Cerebellar nuclear complex (tissue), 1 donor: ENCODE measurements around the gene LIPI.
"Not testable (repeated sequence)": the region's sequence is repeated elsewhere in the genome, so short reads cannot be mapped to it uniquely, and the experiment has no call there.

Source experiments
- DNase-seq, 2 experiments: peaks; one replicate each; lab custom pipeline; 2025; lab: John Stamatoyannopoulos, UW

LIPI gene

DNA sequence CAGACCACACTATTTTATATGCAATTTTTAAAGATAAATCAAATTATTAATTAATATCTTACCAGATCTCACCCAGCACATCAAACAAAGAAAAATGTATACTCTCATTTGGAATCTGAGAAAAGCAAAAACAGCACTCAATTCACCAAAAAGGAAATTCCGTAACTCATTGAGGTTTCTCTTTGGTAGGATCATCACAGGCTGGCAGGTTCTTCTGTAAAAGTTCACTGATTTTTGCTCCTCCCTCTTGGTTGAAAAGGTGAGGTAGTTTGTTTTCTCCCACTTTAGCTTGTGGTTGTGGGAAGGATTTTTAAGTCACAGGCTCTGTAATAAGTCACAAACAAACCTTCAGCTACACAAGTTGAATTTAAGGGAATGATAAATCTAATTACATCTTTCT lies at the start of gene LIPI:
Gene LIPI, minus strand, starts transcription at position 218 of the 400 bp plus-strand sequence. Its CDS starts 110 bp downstream, at position 108.
- DNase-seq = no peak

DNA sequence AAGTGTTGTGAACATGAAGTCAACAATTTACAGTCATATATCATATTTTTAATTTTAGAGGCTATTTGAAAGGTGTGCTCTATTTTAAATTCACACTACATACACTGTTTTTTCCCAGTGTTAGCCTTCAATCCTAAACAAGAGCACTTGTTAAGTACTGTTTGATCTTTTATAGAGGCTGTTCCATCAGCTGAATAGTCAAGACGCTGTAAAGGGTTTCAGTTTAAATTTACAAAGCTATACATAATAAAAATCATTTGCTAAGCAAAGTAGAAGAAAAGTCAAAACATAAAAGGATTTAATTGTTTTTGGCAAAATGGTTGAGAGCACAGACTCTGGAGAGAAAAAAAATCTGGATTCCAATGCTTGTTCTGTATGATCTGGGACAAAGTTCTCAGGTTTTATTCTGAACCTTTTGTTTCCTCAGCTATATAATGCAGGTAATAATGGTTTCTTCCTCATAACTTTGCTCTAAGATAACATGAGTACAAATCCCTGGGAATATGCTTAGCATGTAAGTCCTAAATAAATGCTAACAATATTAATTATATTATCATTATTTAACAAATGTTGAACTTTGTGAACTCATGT lies 49.5 kb upstream of the LIPI start:
- no peak for DNase-seq

DNA sequence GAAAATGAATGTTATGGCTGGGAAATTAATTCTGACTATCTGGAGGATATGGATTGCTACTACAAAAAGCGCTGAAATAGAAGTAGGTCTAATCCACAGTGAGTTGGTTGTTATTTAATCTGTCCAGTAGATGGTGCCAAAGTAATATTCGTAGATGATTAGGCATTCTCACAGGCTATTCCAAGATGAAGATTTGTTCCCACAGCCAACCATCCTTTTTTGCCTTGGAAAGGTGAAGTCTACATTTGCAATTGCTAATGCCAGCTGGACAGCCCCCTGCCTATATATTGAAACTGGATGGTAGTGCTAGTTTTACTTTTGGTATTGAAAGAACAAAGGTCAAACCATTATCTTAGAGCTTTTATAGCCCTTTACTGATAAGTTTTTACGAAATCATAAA lies 49.0 kb upstream of the LIPI start:
- DNase-seq = peak in 1 of 2 experiments; percentile 4

DNA sequence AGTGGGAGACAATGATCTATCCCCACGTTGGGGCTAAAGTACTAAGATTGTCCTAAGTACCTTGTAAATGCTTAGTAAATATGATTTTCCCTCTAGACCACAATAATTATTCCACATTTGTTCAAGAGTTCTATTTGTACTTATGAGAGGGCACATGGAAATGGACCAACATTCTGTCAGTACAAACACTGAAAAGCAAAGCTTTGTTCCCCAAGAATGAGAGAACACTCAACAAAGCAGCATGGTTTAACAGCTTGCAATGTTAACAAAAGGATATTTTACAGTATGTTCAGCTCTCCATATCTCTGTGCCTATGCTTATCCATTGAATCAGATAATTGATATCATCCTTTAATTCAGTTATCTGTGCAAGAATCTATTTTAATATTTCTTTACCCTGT lies 40.6 kb upstream of the LIPI start:
- DNase-seq = no peak

DNA sequence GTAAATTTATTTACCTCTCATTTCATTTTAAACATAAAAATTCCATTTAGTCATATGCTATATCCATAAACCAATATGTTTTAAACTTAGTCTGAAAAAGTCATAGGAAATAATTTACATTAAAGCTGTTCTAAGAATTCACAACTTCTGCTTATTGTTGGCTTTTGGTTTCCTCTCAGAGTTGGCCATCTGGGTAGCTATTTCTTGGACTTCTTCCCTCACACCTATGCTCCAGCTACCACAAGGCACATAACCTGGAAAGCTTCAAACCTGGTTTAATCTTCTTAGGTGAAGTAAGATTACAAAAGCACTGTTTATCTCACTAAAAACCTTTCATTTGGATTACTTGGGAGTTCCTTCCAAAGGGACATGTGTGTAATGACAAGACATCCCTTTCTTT lies 35.0 kb upstream of the LIPI start:
- no peak for DNase-seq

DNA sequence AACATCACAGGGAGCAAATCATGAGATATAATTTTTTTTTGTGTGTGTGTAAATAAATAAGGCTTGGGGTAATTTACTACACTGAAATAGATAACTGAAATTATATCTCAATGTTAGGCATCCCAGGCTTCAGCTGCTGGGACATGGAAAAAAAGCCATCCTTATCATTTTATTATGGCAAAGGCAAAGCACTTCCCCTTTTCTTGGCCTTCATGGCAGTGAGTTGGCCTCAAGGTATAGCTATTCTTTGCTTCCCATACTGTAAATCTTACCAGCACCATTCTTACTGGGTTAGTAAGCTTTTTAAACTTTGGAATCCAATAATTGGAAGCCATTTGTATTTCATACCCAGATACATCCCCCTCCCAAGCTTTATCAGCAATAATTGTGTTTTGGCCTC lies 34.2 kb upstream of the LIPI start:
- no peak for DNase-seq

DNA sequence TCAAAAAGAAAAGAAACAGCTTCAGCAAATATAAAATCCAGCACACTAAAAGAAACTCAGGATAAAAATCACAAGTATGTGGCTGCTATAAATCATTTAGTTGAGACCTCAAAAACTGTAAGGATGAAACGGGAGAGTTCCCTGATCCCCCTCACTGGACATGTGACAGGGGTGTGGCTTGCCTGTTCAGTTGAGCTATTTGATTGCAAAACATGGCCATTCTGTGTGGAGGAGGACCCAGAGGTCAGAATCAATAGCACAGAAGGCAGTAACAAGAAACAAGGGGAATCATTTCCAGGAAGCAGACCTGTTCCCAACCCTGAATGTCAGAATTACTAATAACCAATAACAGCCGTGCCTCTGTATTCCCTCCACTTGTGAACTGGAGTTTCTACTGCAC lies 33.1 kb upstream of the LIPI start:
- no peak for DNase-seq

DNA sequence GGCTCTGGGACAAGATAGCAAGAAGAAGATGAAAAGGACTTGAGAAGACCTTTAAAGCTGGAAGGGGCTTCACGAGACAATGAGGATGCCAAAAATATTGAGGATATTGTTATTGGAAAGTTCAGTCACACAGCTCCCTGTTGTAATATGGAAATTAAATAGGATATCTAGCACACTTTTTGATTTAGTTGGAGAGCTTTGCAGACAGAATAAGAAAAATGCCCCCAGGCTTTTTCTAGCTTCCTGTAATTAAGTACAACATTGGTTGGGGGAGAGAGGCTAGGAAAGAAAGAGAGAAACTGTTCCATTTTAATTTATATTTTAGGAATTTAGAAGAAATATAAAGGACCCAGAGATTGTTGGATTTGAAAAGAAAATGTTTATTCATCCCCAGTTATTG lies 32.7 kb upstream of the LIPI start:
- DNase-seq = no peak

DNA sequence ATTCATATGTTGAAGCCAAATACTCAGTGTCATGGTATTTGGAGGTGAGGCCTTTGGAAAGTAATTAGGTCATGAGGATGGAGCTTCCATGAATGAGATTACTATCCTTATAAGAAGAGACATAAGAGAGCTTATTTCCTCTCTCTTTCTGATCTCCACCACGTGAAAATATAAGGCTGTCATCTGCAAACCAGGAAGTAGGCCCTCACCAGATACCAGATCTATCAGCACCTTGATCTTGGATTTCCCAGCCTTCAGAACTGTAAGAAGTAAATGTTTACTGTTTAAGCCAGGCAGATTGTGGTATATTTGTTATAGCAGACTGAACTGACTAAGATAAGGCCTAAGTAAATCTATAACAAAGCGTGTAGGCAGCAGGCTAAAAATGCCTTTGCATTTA lies 30.5 kb upstream of the LIPI start:
- no peak for DNase-seq

DNA sequence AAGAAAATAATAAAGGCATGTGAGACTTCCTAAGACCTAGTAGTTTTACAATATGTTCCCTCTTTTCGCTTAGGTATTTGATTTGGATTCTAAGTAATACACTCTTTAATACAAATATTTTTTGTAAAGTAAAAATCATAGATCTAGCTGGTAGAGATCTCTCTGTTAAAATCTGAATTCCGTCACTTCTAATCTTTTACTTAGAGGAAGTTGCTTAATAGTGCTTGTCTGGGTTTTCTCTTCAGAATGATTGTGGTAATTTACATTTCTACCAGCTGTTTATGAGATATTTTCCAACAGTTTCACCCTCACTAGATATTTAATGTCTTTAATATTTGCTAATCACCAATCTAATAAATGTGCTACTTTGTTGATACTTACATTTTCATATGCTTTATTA lies 28.5 kb upstream of the LIPI start:
- no peak for DNase-seq

DNA sequence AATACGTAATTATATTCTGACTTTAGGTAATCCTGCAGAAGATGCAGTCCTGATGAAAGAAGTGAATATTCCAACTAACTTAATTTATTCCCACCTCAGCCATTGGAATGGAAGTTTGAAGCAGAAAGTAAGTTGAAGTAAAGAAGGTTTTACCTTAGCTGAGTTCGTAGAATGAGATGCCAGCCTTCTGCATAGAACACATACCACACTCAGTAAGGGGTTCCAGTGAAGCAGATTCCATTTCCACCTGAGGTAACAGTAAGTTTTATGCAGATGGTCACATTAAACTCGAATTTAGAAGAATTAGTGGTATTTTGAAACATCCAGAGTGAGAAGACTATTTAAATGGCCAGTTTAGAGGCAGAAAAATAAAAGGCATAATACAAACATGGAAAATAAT lies 25.4 kb upstream of the LIPI start:
- no peak for DNase-seq

DNA sequence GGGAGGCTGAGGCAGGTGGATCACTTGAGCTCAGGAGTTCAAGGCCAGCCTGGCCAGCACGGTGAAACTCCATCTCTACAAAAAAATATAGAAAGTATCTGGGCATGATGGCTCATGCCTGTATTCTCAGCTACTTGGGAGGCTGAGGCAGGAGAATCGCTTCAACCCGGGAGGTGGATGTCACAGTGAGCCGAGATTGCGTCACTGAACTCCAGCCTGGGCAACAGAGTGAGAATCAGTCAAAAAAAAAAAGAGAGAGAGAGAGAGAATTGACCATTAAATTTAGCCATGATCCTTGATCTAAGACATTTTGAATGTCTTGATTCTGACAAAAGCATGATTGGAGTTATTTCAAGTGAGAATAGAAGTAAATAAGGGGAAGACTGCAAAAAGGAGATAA lies 24.3 kb upstream of the LIPI start:
- no peak for DNase-seq

DNA sequence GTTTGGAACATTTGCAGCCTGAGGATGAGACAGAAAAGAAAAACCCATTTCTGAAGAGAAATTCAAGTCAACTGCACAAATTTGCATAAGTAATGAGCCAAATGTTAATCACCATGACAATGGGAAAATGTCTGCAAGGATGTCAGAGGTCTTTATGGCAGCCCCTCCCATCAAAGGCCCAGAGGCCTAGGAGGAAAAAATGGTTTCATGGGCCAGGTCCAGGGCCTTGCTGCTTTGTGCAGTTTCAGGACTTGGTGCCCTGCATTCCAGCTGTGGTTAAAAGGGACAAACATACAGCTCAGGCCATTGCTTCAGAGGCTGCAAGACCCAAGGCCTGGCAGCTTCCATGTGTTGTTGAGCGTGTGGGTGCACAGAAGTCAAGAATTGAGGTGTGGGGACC lies 18.6 kb upstream of the LIPI start:
- DNase-seq = no peak

DNA sequence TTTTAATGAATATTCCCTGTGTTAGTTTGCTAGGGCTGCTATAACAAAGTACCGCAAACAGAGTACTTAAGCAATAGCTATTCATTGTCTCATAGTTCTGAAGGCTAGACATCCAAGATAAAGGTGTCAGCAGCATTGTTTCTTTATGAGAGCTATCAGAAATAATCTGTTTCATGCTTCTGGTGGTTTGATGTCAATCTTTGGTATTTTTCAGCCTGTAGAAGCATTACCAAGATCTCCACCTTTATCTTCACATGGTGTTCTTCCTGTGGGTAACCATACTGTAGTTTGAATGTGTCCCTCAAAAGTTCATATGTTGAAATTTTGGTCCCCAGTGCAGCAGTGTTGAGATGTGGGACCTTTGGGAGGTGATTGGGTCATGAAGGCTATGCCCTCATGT lies 12.6 kb upstream of the LIPI start:
- DNase-seq = no peak

DNA sequence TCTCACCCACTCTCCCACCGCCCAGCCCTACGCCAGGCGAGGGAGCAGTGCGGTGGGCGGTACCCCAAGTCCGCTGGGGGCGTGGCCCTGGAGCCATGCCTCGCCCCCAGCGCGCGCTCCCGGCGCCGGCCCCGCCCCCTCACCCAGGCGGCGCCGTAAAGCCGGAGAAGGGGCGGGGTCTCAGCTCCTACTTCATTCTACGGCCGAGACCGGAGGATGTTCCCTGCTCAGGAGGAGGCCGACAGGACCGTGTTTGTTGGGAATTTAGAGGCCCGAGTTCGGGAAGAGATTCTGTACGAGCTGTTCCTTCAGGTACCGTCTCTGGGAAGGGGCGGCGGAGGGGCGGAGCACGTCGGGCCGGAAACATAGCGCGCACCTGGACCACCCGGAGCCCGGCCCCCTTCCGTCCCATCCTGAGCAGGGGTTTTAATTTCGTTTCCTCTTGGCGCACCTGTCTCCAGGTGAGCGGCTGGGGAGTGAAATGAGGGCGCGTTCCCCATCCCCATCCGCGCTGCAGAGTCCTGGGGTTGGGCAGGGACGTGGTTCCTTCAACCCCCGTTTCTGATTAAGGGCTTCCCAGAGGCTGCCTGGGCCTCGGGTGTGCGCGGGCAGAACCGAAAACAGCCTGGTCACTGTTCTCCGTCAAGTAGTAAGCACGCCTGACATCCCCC lies 5.4 kb upstream of the LIPI start, which contains the start of gene RBM11:
Gene RBM11, plus strand, starts transcription at position 187 of the 671 bp plus-strand sequence. Its CDS starts 30 bp downstream, at position 217.
- DNase-seq = no peak

DNA sequence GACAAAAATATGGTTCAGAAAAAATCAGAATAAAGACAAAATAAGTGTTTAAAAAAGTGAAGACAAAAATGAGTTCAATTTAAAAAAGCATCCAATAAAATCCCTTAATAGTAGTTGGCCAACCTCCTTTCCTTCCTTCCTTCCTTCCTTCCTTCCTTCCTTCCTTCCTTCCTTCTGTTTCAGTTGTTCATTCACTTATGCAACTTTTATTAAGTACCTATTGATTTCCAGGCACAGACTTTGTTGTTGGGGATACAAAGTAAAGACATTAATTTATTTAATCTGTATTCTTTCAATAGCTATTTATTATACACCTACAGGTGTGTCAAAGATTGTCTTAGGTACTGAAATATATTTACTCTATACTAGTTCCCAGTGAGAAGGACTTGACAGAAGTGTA lies 2.4 kb upstream of the LIPI start:
- no peak for DNase-seq

DNA sequence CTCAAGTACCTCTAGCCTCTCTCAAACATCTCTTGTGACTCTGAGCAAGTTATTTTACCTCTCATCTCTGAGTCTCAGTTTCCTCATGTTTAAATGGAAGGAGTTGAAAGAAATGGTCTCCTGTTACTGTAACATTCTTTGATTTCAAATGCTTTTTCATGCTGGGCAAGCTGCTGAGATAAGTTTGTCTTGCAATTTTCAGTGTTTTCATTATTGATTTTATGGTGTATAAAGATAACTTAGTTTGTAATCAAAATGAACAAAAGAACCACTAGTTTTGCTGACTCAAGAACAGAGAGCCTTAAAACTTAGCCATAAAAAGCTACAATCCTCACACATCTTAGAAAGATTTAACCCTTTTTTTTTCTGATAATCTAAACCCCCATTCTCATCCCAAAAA lies 4.5 kb downstream of the LIPI start:
- no peak for DNase-seq

DNA sequence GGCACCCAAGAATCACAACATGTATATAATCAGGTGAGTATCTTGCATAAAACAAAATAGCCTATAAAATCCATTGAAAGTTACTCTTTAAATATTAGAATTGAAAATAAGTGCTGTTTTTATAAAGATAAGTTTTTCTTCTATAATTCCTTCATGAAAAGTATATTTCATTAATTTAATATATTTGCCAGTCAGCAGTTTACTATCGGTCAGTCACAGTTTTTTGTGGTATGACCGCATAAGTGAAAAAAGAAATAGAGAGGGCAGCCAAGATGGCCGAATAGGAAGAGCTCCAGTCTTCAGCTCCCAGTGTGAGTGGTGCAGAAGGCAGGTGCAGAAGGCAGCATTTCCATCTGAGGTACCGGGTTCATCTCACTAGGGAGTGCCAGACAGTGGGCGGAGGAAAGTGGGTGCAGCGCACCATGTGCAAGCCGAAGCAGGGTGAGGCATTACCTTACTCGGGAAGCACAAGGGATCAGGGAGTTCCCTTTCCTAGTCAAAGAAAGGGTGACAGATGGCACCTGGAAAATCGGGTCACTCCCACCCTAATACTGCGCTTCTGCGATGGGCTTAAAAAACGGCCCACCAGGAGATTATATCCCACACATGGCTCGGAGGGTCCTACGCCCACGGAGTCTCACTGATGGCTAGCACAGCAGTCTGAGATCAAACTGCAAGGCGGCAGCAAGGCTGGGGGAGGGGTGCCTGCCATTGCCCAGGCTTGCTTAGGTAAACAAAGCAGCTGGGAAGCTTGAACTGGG lies 44.1 kb downstream of the LIPI start:
- DNase-seq = not testable (repeated sequence)

DNA sequence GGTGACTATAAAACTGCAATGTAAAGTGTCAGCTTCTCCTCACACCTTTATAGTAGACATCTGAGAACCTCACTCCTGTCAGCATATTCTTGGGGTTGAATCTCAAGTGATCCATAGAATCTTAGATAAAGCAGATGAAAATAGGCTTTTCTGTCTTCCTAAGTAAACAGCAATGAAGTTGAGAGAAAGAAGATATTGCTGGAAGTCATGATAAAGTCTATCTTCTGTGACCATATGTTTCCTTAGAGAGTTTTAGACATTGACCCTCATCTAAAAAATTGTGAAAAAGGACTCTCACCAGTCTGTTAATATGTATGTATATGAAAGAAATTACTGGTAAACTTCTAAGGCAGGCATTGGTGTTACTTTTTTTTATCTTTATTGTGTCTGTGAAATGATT lies 66.8 kb downstream of the LIPI start:
- DNase-seq = no peak

DNA sequence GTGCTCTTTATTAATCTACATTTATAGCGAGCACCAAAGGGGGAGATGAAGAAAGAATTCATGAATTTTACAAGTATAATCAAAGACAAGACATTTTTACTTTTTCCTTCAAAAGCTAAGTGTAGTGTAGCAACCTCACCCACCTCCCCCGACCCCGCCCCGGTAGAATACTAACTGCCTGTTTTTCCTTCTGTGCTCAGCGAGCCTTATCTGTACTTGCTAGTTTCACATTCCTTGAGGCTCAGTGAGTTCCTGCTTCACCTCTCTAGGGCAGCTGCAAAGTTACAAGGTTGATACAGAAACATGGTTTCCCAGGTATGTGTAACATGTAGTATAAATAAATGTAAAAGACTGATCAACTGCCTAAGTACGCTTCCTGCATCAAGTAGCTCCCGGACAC lies 86.5 kb downstream of the LIPI start:
- no peak for DNase-seq

DNA sequence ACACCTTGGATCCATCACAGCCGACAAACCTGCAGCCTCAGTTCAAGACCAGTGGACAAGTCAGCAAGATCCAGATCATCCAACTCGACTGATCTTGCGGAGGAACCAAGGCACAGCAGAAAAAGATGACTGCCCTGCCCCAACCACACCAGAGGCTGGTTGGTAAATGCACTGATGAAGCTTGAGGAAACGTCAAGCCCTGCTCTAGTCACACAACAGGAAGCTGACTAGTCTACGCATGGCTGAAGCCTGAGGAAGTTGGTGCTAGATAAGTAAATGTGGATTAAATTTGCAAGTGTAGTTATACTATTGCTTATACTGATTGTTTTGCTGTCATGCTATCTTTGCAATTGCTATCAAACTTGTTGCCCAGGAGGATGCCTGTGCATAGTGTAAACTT lies 89.0 kb downstream of the LIPI start:
- DNase-seq = no peak

DNA sequence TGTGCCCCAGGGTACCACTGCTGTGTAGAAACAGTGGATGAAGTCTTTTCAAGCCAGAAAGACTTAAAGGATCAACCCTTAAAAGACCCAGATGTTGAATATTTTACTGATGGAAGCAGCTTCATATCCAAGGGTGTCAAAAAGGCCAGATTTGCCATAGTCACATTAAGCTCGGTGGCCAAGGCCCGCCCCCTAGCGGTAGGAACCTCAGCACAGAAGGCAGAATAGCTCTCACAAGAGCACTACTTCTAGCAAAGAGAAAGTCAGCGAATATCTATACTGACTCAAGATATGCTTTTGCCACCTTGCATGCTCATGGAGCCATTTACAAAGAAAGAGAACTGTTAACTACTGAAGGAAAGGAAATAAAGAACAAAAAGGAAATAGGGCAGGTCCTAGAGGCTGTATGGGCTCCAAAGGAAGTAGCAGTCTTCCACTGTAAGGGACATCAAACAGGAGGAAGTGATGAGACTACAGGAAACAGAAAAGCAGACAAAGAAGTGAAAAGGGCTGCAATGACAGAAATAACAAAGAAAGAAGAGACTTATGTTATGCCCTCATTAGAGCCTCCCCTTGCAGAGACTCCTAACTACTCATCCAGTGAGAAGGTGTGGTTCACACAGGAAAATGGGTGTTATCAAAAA lies 90.5 kb downstream of the LIPI start:
- no peak for DNase-seq

DNA sequence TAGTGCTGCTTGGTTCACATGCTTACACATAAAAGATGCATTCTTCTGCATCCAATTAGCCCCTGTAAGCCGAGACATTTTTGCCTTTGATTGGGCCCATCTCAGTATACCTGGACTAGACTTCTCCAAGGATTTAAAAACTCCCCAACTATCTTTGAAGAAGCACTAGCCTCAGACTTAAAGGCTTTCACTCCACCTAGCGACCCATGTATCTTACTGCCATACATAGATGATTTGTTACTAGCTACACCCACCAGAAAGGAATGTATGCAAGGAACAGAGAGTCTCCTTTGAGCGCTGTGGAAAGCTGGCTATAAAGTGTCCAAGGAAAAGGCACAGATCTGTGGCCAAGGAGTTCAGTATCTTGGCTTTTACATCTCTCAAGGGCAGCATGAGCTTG lies 91.7 kb downstream of the LIPI start:
- no peak for DNase-seq
